Erythroblast (primary cell): ENCODE measurements around the gene RGSL1.

Source experiments
- GATA1 ChIP-seq: IDR thresholded peaks from 2 replicates; pipeline ENCODE4 v1.6.1; 2011; ENCODE audit warnings: low read depth, mild to moderate bottlenecking, control low read depth, low read length, moderate library complexity
- POLR2A ChIP-seq: IDR thresholded peaks from 2 replicates; pipeline ENCODE4 v1.6.1; 2011; ENCODE audit warnings: mild to moderate bottlenecking, low read length

- TF ChIP-seq POLR2A (no peak), GATA1 (no peak)
Measured at GRCh38 chr1:182549811-182550210, 99.9 kb downstream of the RGSL1 start.
